ENCODE measurements around the gene CADPS2. TPM values are rescaled to one million over a fixed set of nuclear protein-coding genes. Genes with fewer than 3 reads are reported as not detected.

CADPS2 gene
- total RNA-seq, 1 experiment from 2014 or later, result 16.6 TPM

DNA sequence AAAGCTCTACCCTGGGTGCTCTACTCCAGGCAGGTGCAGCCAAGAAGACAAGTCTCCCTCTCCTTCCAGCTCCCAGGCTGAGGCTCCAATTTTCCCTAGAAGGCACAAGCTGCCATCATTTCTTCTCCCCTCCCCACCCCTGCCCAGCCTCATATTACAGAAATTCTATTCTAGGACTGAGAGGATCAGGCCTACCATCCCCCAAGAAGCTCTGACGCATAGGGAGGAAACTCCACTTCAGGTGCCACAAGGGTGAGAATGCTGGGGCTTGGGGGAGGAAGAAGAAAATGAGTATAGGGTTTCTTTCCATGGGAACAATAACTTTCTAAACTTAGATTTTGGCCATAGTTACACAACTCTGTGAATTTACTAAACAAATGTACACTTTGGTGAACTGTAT is 617.0 kb downstream of the CADPS2 start:
- Histone ChIP-seq H3K36me3 (no peaks in the 10 kb centered on the region), H3K9me3 (replicated peaks) (no peaks in the 10 kb centered on the region)
- DNase-seq (ENCODE audit: low read depth in 1 of 2, low spot score in 2 of 2), result no peak

More for the DNA sequence above, 617.0 kb downstream of the CADPS2 start:
- no peaks in the 10 kb centered on the region for H3K4me1 ChIP-seq (replicated peaks)
- H3K27me3 ChIP-seq (replicated peaks), result no peaks in the 10 kb centered on the region; the same call in 1 of the 2 replicates
- no peak overlapping the region for H3K27ac ChIP-seq
- no peak overlapping the region for H3K4me3 ChIP-seq

Other genes starting within 250 kb of the CADPS2 start
- gene RNF133, start 187.3 kb downstream of the CADPS2 start, total RNA-seq (2014; rRNA removed; shearing (Covaris generic)), result 0.63 and 1.1 TPM in 2 replicates
- 0.39 TPM in 1 of 2 replicates, not detected in the other for gene RNF148, start 183.5 kb downstream of the CADPS2 start, total RNA-seq (2014; rRNA removed; shearing (Covaris generic))
- gene TAS2R16, start 109.2 kb upstream of the CADPS2 start, total RNA-seq (2014; rRNA removed; shearing (Covaris generic)), result not detected in 2 replicates

Data from SJSA1 (cell line).